Central memory CD8-positive, alpha-beta T cell (primary cell): ENCODE data around the gene DOCK1.
A peak's percentile ranks its signal among the peaks of the same experiment; 100 is the strongest.
"Not testable (repeated sequence)": the region's sequence is repeated elsewhere in the genome, so short reads cannot be mapped to it uniquely, and the experiment has no call there.

Experiments used
- ATAC-seq: fragments of 150-1000 bp; cut with Tn5 transposase; replicated peaks from 2 replicates; pipeline ENCODE4 v1.10.0; 2022; ENCODE audit warnings: mild to moderate bottlenecking, moderate FRiP score, moderate number of reproducible peaks; ENCODE audit not compliant: poor library complexity, severe bottlenecking; ENCODE audit errors: extremely low read depth
- DNase-seq, 2 donors: peaks; one replicate each; pipeline ENCODE4 v3.0.0; 2021; ENCODE audit warnings: low spot score in 2 of 2
- H3K27ac Mint-ChIP-seq: one replicate; pipeline ENCODE4 v1.8.0; 2022; ENCODE audit warnings: low read depth, mild to moderate bottlenecking, moderate library complexity, mixed read lengths
- H3K27me3 Mint-ChIP-seq: one replicate; pipeline ENCODE4 v1.8.0; 2022; ENCODE audit warnings: mixed read lengths
- H3K36me3 Mint-ChIP-seq: one replicate; pipeline ENCODE4 v1.8.0; 2022; ENCODE audit warnings: mild to moderate bottlenecking, moderate library complexity, mixed read lengths; ENCODE audit not compliant: insufficient read depth
- H3K4me1 Mint-ChIP-seq: one replicate; pipeline ENCODE4 v1.8.0; 2022; ENCODE audit warnings: mixed read lengths
- H3K4me3 Mint-ChIP-seq: one replicate; pipeline ENCODE4 v1.8.0; 2022; ENCODE audit warnings: mild to moderate bottlenecking, moderate library complexity, mixed read lengths
- H3K9me3 Mint-ChIP-seq: one replicate; pipeline ENCODE4 v1.8.0; 2022; ENCODE audit warnings: mixed read lengths

The DOCK1 gene

GRCh38 chr10:127293640-127294039, 388.4 kb downstream of the DOCK1 start:
- Mint-ChIP-seq H3K27me3 (no peaks in the 10 kb centered on the region), H3K27ac (no peak overlapping the region), H3K9me3 (no peaks in the 10 kb centered on the region), H3K36me3 (peaks cover 1% of the 10 kb centered on the region), H3K4me3 (peak overlapping the region; percentile 27), H3K4me1 (peaks cover 29% of the 10 kb centered on the region)
- peak; percentile 93 for ATAC-seq
- peak in 1 of 2 donors; percentile 50 for DNase-seq

GRCh38 chr10:127296696-127297095, 391.5 kb downstream of the DOCK1 start:
- H3K9me3 Mint-ChIP-seq, result no peaks in the 10 kb centered on the region
- H3K27me3 Mint-ChIP-seq, result no peaks in the 10 kb centered on the region
- DNase-seq (no peak), ATAC-seq (no peak)
- peaks cover 1% of the 10 kb centered on the region for H3K36me3 Mint-ChIP-seq
- peaks cover 29% of the 10 kb centered on the region for H3K4me1 Mint-ChIP-seq
- no peak overlapping the region for H3K4me3 Mint-ChIP-seq
- no peak overlapping the region for H3K27ac Mint-ChIP-seq

- ATAC-seq, result no peak
- H3K36me3 Mint-ChIP-seq, result no peaks in the 10 kb centered on the region
- H3K4me3 Mint-ChIP-seq, result no peak overlapping the region
- peaks cover 16% of the 10 kb centered on the region for H3K4me1 Mint-ChIP-seq
- H3K9me3 Mint-ChIP-seq, result no peaks in the 10 kb centered on the region
- no peaks in the 10 kb centered on the region for H3K27me3 Mint-ChIP-seq
- no peak overlapping the region for H3K27ac Mint-ChIP-seq
- no peak for DNase-seq
Observed at GRCh38 chr10:127298381-127298780, 393.2 kb downstream of the DOCK1 start.

GRCh38 chr10:127299192-127299591, 394.0 kb downstream of the DOCK1 start:
- H3K4me3 Mint-ChIP-seq, DNase-seq, ATAC-seq, H3K27ac Mint-ChIP-seq, H3K9me3 Mint-ChIP-seq, H3K4me1 Mint-ChIP-seq, H3K36me3 Mint-ChIP-seq, H3K27me3 Mint-ChIP-seq: not testable (repeated sequence)

GRCh38 chr10:127299956-127300689, 394.9 kb downstream of the DOCK1 start:
- no peak for DNase-seq
- no peaks in the 10 kb centered on the region for H3K9me3 Mint-ChIP-seq
- no peak overlapping the region for H3K4me3 Mint-ChIP-seq
- peaks cover 2% of the 10 kb centered on the region for H3K36me3 Mint-ChIP-seq
- ATAC-seq, result no peak
- H3K27ac Mint-ChIP-seq, result peak overlapping the region; percentile 32
- H3K27me3 Mint-ChIP-seq, result no peaks in the 10 kb centered on the region
- peaks cover 5% of the 10 kb centered on the region for H3K4me1 Mint-ChIP-seq

GRCh38 chr10:127300868-127301321, 395.7 kb downstream of the DOCK1 start:
- no peaks in the 10 kb centered on the region for H3K27me3 Mint-ChIP-seq
- H3K4me1 Mint-ChIP-seq, result peaks cover 3% of the 10 kb centered on the region
- DNase-seq (no peak), ATAC-seq (no peak)
- no peaks in the 10 kb centered on the region for H3K9me3 Mint-ChIP-seq
- H3K27ac Mint-ChIP-seq, result peak overlapping the region; percentile 32
- peaks cover 2% of the 10 kb centered on the region for H3K36me3 Mint-ChIP-seq
- no peak overlapping the region for H3K4me3 Mint-ChIP-seq

GRCh38 chr10:127302343-127302742, 397.1 kb downstream of the DOCK1 start:
- no peaks in the 10 kb centered on the region for H3K9me3 Mint-ChIP-seq
- H3K4me3 Mint-ChIP-seq, result no peak overlapping the region
- no peaks in the 10 kb centered on the region for H3K4me1 Mint-ChIP-seq
- H3K36me3 Mint-ChIP-seq, result peaks cover 2% of the 10 kb centered on the region
- no peak overlapping the region for H3K27ac Mint-ChIP-seq
- ATAC-seq, result no peak
- H3K27me3 Mint-ChIP-seq, result no peaks in the 10 kb centered on the region
- DNase-seq, result no peak

- Mint-ChIP-seq H3K27ac (no peak overlapping the region), H3K9me3 (peaks cover 2% of the 10 kb centered on the region), H3K4me3 (no peak overlapping the region), H3K36me3 (peaks cover 2% of the 10 kb centered on the region), H3K27me3 (no peaks in the 10 kb centered on the region), H3K4me1 (no peaks in the 10 kb centered on the region)
- no peak for ATAC-seq
- DNase-seq, result no peak
Observed at GRCh38 chr10:127303105-127303504, 397.9 kb downstream of the DOCK1 start.

- no peak for DNase-seq
- no peak for ATAC-seq
- no peaks in the 10 kb centered on the region for H3K4me1 Mint-ChIP-seq
- H3K27me3 Mint-ChIP-seq, result no peaks in the 10 kb centered on the region
- H3K4me3 Mint-ChIP-seq, result no peak overlapping the region
- peaks cover 6% of the 10 kb centered on the region for H3K9me3 Mint-ChIP-seq
- H3K36me3 Mint-ChIP-seq, result peaks cover 2% of the 10 kb centered on the region
- H3K27ac Mint-ChIP-seq, result no peak overlapping the region
Observed at GRCh38 chr10:127303746-127304145, 398.5 kb downstream of the DOCK1 start.

- peaks cover 6% of the 10 kb centered on the region for H3K9me3 Mint-ChIP-seq
- DNase-seq (no peak), ATAC-seq (no peak)
- H3K36me3 Mint-ChIP-seq, result peaks cover 2% of the 10 kb centered on the region
- H3K27ac Mint-ChIP-seq, result no peak overlapping the region
- H3K4me1 Mint-ChIP-seq, result no peaks in the 10 kb centered on the region
- no peak overlapping the region for H3K4me3 Mint-ChIP-seq
- H3K27me3 Mint-ChIP-seq, result no peaks in the 10 kb centered on the region
Observed at GRCh38 chr10:127306479-127306878, 401.3 kb downstream of the DOCK1 start.

- Mint-ChIP-seq H3K27me3 (no peaks in the 10 kb centered on the region), H3K36me3 (peaks cover 2% of the 10 kb centered on the region), H3K4me3 (no peak overlapping the region), H3K27ac (no peak overlapping the region), H3K4me1 (no peaks in the 10 kb centered on the region), H3K9me3 (peaks cover 6% of the 10 kb centered on the region)
- ATAC-seq (no peak), DNase-seq (no peak)
Observed at GRCh38 chr10:127307338-127307737, 402.1 kb downstream of the DOCK1 start.

GRCh38 chr10:127308031-127308430, 402.8 kb downstream of the DOCK1 start:
- no peaks in the 10 kb centered on the region for H3K4me1 Mint-ChIP-seq
- H3K9me3 Mint-ChIP-seq, result peaks cover 6% of the 10 kb centered on the region
- ATAC-seq (no peak), DNase-seq (no peak)
- no peak overlapping the region for H3K27ac Mint-ChIP-seq
- H3K36me3 Mint-ChIP-seq, result peaks cover 2% of the 10 kb centered on the region
- no peaks in the 10 kb centered on the region for H3K27me3 Mint-ChIP-seq
- no peak overlapping the region for H3K4me3 Mint-ChIP-seq

- H3K36me3 Mint-ChIP-seq, H3K9me3 Mint-ChIP-seq, H3K27me3 Mint-ChIP-seq, H3K4me3 Mint-ChIP-seq, H3K4me1 Mint-ChIP-seq, H3K27ac Mint-ChIP-seq, DNase-seq, ATAC-seq: not testable (repeated sequence)
Observed at GRCh38 chr10:127309619-127310018, 404.4 kb downstream of the DOCK1 start.
